Measurements from ENCODE around the gene GCN1. TPM values are rescaled to one million over a fixed set of nuclear protein-coding genes. Genes with fewer than 3 reads are reported as not detected.

GCN1 gene, protein sequence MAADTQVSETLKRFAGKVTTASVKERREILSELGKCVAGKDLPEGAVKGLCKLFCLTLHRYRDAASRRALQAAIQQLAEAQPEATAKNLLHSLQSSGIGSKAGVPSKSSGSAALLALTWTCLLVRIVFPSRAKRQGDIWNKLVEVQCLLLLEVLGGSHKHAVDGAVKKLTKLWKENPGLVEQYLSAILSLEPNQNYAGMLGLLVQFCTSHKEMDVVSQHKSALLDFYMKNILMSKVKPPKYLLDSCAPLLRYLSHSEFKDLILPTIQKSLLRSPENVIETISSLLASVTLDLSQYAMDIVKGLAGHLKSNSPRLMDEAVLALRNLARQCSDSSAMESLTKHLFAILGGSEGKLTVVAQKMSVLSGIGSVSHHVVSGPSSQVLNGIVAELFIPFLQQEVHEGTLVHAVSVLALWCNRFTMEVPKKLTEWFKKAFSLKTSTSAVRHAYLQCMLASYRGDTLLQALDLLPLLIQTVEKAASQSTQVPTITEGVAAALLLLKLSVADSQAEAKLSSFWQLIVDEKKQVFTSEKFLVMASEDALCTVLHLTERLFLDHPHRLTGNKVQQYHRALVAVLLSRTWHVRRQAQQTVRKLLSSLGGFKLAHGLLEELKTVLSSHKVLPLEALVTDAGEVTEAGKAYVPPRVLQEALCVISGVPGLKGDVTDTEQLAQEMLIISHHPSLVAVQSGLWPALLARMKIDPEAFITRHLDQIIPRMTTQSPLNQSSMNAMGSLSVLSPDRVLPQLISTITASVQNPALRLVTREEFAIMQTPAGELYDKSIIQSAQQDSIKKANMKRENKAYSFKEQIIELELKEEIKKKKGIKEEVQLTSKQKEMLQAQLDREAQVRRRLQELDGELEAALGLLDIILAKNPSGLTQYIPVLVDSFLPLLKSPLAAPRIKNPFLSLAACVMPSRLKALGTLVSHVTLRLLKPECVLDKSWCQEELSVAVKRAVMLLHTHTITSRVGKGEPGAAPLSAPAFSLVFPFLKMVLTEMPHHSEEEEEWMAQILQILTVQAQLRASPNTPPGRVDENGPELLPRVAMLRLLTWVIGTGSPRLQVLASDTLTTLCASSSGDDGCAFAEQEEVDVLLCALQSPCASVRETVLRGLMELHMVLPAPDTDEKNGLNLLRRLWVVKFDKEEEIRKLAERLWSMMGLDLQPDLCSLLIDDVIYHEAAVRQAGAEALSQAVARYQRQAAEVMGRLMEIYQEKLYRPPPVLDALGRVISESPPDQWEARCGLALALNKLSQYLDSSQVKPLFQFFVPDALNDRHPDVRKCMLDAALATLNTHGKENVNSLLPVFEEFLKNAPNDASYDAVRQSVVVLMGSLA (N-terminal part only)
- 217 and 224 TPM in 2 replicates for total RNA-seq (2014; rRNA removed; shearing (Covaris generic))
- 290 and 343 TPM in 2 replicates for total RNA-seq (2022)
- percentile 88 among the genes with signal in this experiment for Bru-seq, nascent RNA
- percentile 96 among the genes with signal in this experiment for BruChase-seq, experiment 1, labeled RNA remaining after a 6-hour chase
- percentile 93 among the genes with signal in this experiment for BruChase-seq, experiment 2, labeled RNA remaining after a 2-hour chase
- long read RNA-seq, full-length matches to known transcripts: 59 of 257 reads
- long read RNA-seq, partial matches to known transcripts: 159 of 257 reads
- long read RNA-seq, other reads (novel, unspliced or antisense): 39 of 257 reads

DNA sequence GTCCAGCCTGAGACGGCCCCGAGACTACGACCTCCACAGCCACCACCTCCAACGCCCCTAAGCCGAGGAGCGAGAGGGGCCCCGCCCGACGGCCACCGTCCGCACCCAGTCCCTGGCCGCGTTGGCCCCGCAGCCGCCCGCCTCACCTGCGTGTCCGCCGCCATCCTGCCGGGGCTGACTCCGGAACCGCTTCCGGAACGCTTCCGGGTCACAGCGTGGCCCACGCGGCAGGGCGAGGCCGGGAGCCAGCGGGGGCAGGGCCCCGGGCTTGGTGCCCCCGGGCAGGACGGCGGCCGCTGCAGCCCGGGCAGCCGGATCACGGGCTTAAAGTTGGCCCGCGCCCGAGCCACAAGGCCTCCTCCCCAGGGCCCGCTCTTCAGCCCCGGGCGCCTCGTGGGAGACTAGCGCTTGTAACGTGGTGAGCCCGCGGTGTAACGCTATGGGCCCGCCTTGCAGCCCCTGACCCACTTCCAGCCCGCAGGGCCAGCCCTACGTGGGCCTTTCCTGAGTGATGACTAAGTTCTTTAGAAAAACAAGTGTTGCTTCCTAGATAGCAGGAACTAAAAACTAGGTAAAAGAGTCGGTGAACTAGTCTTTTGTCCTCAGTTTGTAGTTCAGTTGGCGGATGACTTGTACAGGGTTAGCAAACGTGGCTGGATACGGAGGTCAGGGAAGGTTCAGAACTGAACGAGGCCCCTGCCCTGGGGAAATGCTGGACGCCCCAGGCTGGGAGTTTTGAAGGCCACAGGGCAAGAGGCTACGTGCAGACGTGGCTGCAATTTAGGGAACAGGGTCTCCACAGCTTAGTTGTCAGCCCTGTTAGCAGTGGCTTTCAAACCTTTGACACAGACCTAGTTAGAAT is at the start of gene GCN1:
TSS of gene GCN1 (minus strand) at position 182 of the 862 bp plus-strand sequence. CDS start at position 164, 18 bp downstream.
- BruUV-seq (replicated peaks): no TSS peak
- Histone ChIP-seq H3K4me2 (ENCODE audit: low read length) (peak within 1 kb of the TSS; percentile 92), H4K20me1 (ENCODE audit: insufficient read depth, low read length) (peaks cover 21% of the 10 kb centered on the region), H3K4me3 (ENCODE audit: low read depth, low read length, poor library complexity, severe bottlenecking) (peak within 1 kb of the TSS; percentile 90), H3K36me3 (ENCODE audit: insufficient read depth, low read length) (peaks cover 67% of the 10 kb centered on the region), H3K27ac (ENCODE audit: low read depth, low read length, poor library complexity, severe bottlenecking) (peak within 1 kb of the TSS; percentile 95), H3K79me2 (ENCODE audit: insufficient read depth, low read depth, low read length) (peaks cover 94% of the 10 kb centered on the region), H2AFZ (ENCODE audit: low read length) (no peak within 1 kb of the TSS; the same call in 1 of the 2 replicates), H3K9me2 (ENCODE audit: insufficient read depth, low read length) (no peaks in the 10 kb centered on the region), H3K9me3 (ENCODE audit: low read length) (no peaks in the 10 kb centered on the region), H3K4me1 (ENCODE audit: insufficient read depth, low read length, poor library complexity, severe bottlenecking) (peaks cover 81% of the 10 kb centered on the region)
- CTCF ChIA-PET (ENCODE audit: unreplicated experiment): no interaction called here
- TF ChIP-seq EZH2phosphoT487 (IDR thresholded peaks at IDR 0.05; ENCODE audit: borderline replicate concordance, low read depth, low read length) (no peak), CTCF (conservative IDR thresholded peaks at IDR 0.05; ENCODE audit: low read length) (no peak)
- POLR2A ChIA-PET: interaction anchor here (0.6 kb wide), 1 partner anchor 572 kb away, joined by 4 read pairs; no protein-coding TSS in a partner anchor
- DNase-seq (ENCODE audit: low spot score): peak; percentile 86
- intact Hi-C loops (cut with micrococcal nuclease; ENCODE audit: unreplicated experiment): loop anchor here (5.0 kb wide), 1 partner anchor 72 kb away; no protein-coding TSS in a partner anchor

DNA sequence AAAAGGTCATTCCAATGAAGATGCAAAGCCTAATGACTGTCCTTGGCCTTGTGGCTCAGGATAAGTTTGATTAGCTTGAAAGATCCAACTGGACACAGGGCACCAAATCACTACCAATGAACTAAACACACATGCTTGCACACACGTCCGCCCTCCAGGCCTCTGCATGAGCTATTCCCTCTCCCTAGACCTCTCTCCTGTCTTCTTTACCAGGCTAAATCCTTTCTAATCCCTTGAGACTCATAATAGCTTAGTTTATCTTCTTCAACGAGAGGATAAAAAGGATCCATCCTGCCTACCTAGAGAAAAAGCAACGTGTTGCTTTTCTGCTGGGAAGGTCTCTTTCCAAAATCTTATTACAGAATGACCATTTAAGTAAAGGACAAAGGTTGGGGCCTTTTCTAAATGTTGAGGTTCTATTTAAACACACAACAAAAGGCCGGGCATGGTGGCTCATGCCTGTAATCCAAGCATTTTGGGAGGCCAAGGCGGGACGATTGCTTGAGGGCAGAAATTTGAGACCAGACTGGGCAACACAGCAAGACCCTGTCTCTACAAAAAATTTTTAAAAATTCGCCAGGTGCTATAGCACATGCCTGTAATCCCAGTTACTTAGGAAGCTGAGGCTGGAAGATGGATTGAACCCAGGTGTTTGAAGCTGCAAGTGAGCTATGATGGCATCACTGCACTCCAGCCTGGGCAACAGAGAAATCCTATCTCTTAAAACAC is 48.6 kb upstream of the GCN1 start:
- DNase-seq (ENCODE audit: low spot score): no peak
- TF ChIP-seq EZH2phosphoT487 (IDR thresholded peaks at IDR 0.05; ENCODE audit: borderline replicate concordance, low read depth, low read length): no peak
- TF ChIP-seq CTCF (conservative IDR thresholded peaks at IDR 0.05; ENCODE audit: low read length): no peak
- no TSS peak for BruUV-seq (replicated peaks)
- POLR2A ChIA-PET: interaction anchor here (0.6 kb wide), 2 partner anchors 432 to 577 kb away, joined by 3 to 4 read pairs; no protein-coding TSS in a partner anchor
- Histone ChIP-seq H3K79me2 (ENCODE audit: insufficient read depth, low read depth, low read length) (no peaks in the 10 kb centered on the region), H3K9me3 (ENCODE audit: low read length) (no peaks in the 10 kb centered on the region), H3K27ac (ENCODE audit: low read depth, low read length, poor library complexity, severe bottlenecking) (no peak overlapping the region), H4K20me1 (ENCODE audit: insufficient read depth, low read length) (no peaks in the 10 kb centered on the region), H3K36me3 (ENCODE audit: insufficient read depth, low read length) (no peaks in the 10 kb centered on the region), H3K4me3 (ENCODE audit: low read depth, low read length, poor library complexity, severe bottlenecking) (no peak overlapping the region), H3K4me2 (ENCODE audit: low read length) (no peak overlapping the region), H3K9me2 (ENCODE audit: insufficient read depth, low read length) (no peaks in the 10 kb centered on the region), H2AFZ (ENCODE audit: low read length) (no peak overlapping the region), H3K4me1 (ENCODE audit: insufficient read depth, low read length, poor library complexity, severe bottlenecking) (no peaks in the 10 kb centered on the region)
- CTCF ChIA-PET (ENCODE audit: unreplicated experiment): no interaction called here
- intact Hi-C loops (cut with micrococcal nuclease; ENCODE audit: unreplicated experiment): no loop called here

Measured in OCI-LY7 (cell line).